ENCODE data around the gene CPA1. TPM values are rescaled to one million over a fixed set of nuclear protein-coding genes. Genes with fewer than 3 reads are reported as not detected.

CPA1 gene
- polyA plus RNA-seq, 1 donor (not counting 4 experiments of a cell fraction or from before 2014, with no cell fraction given) = not detected

GRCh38 chr7:130379019-130379418 lies 1.3 kb upstream of the CPA1 start:
- Histone ChIP-seq H3K9me3 (ENCODE audit: control insufficient read depth, low read depth, low read length) (peaks cover 6% of the 10 kb centered on the region), H3K9me1 (ENCODE audit: control insufficient read depth, extremely low read depth, insufficient read depth, low read length) (no peaks in the 10 kb centered on the region), H3K79me2 (ENCODE audit: control insufficient read depth, insufficient read depth, low read length) (no peaks in the 10 kb centered on the region), H3K4me2 (ENCODE audit: control insufficient read depth, extremely low read depth, insufficient read depth, low read depth, low read length) (no peak overlapping the region), H3K4me1 (ENCODE audit: control insufficient read depth, extremely low read depth, insufficient read depth, low read length) (peaks cover 7% of the 10 kb centered on the region), H2AFZ (ENCODE audit: control insufficient read depth, low read length) (no peak overlapping the region), H3K27me3 (ENCODE audit: control insufficient read depth, extremely low read depth, insufficient read depth, low read length) (no peaks in the 10 kb centered on the region), H3K27ac (ENCODE audit: control insufficient read depth, insufficient read depth, low read length) (no peak overlapping the region), H4K20me1 (ENCODE audit: control insufficient read depth, extremely low read depth, insufficient read depth, low read length) (no peaks in the 10 kb centered on the region), H3K4me3 (ENCODE audit: control insufficient read depth in 2 of 3, extremely low read depth in 1 of 3, insufficient read depth in 2 of 3, low read depth in 1 of 3, low read length in 3 of 3) (no peak overlapping the region), H3K36me3 (ENCODE audit: control insufficient read depth in 2 of 2, extremely low read depth in 1 of 2, insufficient read depth in 2 of 2, low read length in 2 of 2) (no peaks in the 10 kb centered on the region), H3K9ac (ENCODE audit: control insufficient read depth, extremely low read depth, insufficient read depth, low read length) (no peak overlapping the region)
- dilution Hi-C loops (cut with MboI; ENCODE audit: extremely low pct_ligation_motif_present, low sequenced_read_pairs) = no loop called here
- FAIRE-seq (no peak), DNase-seq (ENCODE audit: low read depth, low spot score) (no peak)
- TF ChIP-seq EZH2 (IDR thresholded peaks at IDR 0.05; ENCODE audit: low read length) (no peak), CTCF (optimal IDR thresholded peaks at IDR 0.05 in 1 of 3, IDR thresholded peaks at IDR 0.05 in 1 of 3, conservative IDR thresholded peaks at IDR 0.05 in 1 of 3; ENCODE audit: extremely low read depth in 1 of 3, insufficient read depth in 2 of 3, low read length in 3 of 3) (no peak)

- no peak for FAIRE-seq
- no peaks in the 10 kb centered on the region for H3K9me1 ChIP-seq (ENCODE audit: control insufficient read depth, extremely low read depth, insufficient read depth, low read length)
- H3K27ac ChIP-seq (ENCODE audit: control insufficient read depth, insufficient read depth, low read length) = no peak overlapping the region
- H3K4me3 ChIP-seq (ENCODE audit: control insufficient read depth in 2 of 3, extremely low read depth in 1 of 3, insufficient read depth in 2 of 3, low read depth in 1 of 3, low read length in 3 of 3) = no peak overlapping the region
- H3K4me2 ChIP-seq (ENCODE audit: control insufficient read depth, extremely low read depth, insufficient read depth, low read depth, low read length) = no peak overlapping the region
- no peaks in the 10 kb centered on the region for H3K79me2 ChIP-seq (ENCODE audit: control insufficient read depth, insufficient read depth, low read length)
- H3K9ac ChIP-seq (ENCODE audit: control insufficient read depth, extremely low read depth, insufficient read depth, low read length) = no peak overlapping the region
- dilution Hi-C loops (cut with MboI; ENCODE audit: extremely low pct_ligation_motif_present, low sequenced_read_pairs) = no loop called here
- H4K20me1 ChIP-seq (ENCODE audit: control insufficient read depth, extremely low read depth, insufficient read depth, low read length) = no peaks in the 10 kb centered on the region
- H3K4me1 ChIP-seq (ENCODE audit: control insufficient read depth, extremely low read depth, insufficient read depth, low read length) = peaks cover 2% of the 10 kb centered on the region
- H3K9me3 ChIP-seq (ENCODE audit: control insufficient read depth, low read depth, low read length) = peaks cover 6% of the 10 kb centered on the region
- no peak for DNase-seq (ENCODE audit: low read depth, low spot score)
- TF ChIP-seq CTCF (optimal IDR thresholded peaks at IDR 0.05 in 1 of 3, IDR thresholded peaks at IDR 0.05 in 1 of 3, conservative IDR thresholded peaks at IDR 0.05 in 1 of 3; ENCODE audit: extremely low read depth in 1 of 3, insufficient read depth in 2 of 3, low read length in 3 of 3) (no peak), EZH2 (IDR thresholded peaks at IDR 0.05; ENCODE audit: low read length) (no peak)
- no peaks in the 10 kb centered on the region for H3K27me3 ChIP-seq (ENCODE audit: control insufficient read depth, extremely low read depth, insufficient read depth, low read length)
- H2AFZ ChIP-seq (ENCODE audit: control insufficient read depth, low read length) = no peak overlapping the region
- no peaks in the 10 kb centered on the region for H3K36me3 ChIP-seq (ENCODE audit: control insufficient read depth in 2 of 2, extremely low read depth in 1 of 2, insufficient read depth in 2 of 2, low read length in 2 of 2)
Measured at GRCh38 chr7:130379532-130379920, 768 bp upstream of the CPA1 start.
